ENCODE data around the gene PES1.

Gene PES1

GRCh38 chr22:30607939-30608338 is 16.2 kb upstream of the PES1 start:
- no peak overlapping the region for H3K27ac ChIP-seq (ENCODE audit: low read depth, low read length)
- H3K9ac ChIP-seq (ENCODE audit: low read length) = peak overlapping the region; percentile 23

DNA sequence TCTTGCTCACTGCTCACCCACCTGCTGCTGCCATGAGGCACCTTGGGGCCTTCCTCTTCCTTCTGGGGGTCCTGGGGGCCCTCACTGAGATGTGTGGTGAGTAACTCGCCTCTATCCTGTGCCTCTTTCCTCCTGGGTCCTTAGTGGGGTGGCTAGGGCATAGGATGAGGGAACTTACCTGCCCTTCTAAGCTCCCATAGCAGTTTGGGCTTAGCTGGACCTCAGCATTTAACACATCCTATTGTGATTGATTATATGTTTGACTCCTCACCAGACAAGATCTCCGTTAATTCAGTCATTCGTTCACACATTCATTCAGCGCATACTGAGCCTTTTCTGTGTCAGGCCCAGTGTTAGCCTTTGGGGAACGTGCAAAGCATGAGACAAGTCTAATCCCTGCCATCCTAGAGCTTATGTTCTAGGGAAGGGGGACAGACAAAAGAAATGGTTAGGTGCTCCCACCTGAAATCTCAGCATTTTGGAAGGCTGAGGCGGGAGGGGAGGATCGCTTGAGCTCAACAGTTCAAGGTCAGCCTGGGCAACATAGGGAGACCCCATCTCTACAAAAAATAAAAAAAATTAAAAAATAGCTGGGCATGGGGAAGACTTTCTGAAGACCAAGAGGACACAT is 15.7 kb upstream of the PES1 start:
- Histone ChIP-seq H3K4me3 (ENCODE audit: low read depth, low read length) (peak overlapping the region; percentile 61), H3K27ac (ENCODE audit: low read depth, low read length) (peak overlapping the region; percentile 17; the same call in 1 of the 2 replicates), H3K4me1 (ENCODE audit: control insufficient read depth, insufficient read depth, low read length) (peaks cover 41% of the 10 kb centered on the region), H3K36me3 (ENCODE audit: control insufficient read depth, insufficient read depth, low read length) (peaks cover 17% of the 10 kb centered on the region), H3K9ac (ENCODE audit: low read length) (peak overlapping the region; percentile 71), H3K27me3 (ENCODE audit: control insufficient read depth, insufficient read depth, low read length) (no peaks in the 10 kb centered on the region), H3K9me3 (ENCODE audit: control insufficient read depth, insufficient read depth, low read depth, low read length) (no peaks in the 10 kb centered on the region)

More at GRCh38 chr22:30607939-30608338, 16.2 kb upstream of the PES1 start:
- no peaks in the 10 kb centered on the region for H3K27me3 ChIP-seq (ENCODE audit: control insufficient read depth, insufficient read depth, low read length)
- peaks cover 22% of the 10 kb centered on the region for H3K36me3 ChIP-seq (ENCODE audit: control insufficient read depth, insufficient read depth, low read length)
- no peaks in the 10 kb centered on the region for H3K9me3 ChIP-seq (ENCODE audit: control insufficient read depth, insufficient read depth, low read depth, low read length)
- H3K4me3 ChIP-seq (ENCODE audit: low read depth, low read length) = peak overlapping the region; percentile 61; the same call in 1 of the 2 replicates
- peaks cover 41% of the 10 kb centered on the region for H3K4me1 ChIP-seq (ENCODE audit: control insufficient read depth, insufficient read depth, low read length)

DNA sequence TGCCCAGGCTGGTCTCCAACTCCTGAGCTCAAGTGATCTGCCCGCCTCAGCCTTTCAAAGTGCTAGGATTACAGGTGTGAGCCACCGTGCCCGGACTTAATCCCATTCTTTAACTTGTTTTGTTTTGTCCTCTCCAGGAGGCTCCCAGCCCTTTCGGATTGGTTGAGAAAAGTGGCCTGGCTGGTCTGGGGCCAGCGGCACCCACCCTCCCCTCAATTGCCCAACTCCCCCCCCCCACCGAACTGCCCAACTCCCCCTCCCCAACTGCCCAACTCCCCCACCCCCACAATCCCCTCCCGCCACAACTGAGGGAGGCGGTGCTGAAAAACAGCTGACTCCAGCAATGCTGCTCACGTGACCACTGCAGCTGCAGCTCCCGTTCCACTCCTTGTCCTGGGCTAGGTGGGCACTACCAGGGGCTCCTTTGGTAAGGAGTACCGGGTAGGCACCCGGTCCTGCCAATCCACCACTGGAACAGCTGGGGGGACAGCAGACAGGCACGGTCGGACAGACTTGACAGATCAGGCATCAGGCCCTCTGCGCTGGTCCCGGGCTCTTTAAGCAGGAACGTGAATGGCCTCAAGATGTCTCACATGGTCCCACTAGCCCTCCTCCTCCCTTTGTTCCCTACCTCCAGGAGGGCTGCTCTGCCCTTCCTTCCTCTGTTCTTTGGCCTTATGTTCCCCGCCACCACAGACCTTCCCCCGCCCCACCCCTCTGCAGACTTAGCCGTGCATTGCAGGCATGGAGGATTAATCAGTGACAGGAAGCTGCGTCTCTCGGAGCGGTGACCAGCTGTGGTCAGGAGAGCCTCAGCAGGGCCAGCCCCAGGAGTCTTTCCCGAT is 15.0 kb upstream of the PES1 start, which contains the start of gene TCN2:
Gene TCN2, plus strand, starts transcription at position 720 of the 845 bp plus-strand sequence. CDS start 158 bp downstream, outside the sequence.
- Histone ChIP-seq H3K27ac (ENCODE audit: low read depth, low read length) (peak within 1 kb of the TSS; percentile 35; the same call in 1 of the 2 replicates), H3K4me3 (ENCODE audit: low read depth, low read length) (peak within 1 kb of the TSS; percentile 61), H3K9ac (ENCODE audit: low read length) (peak within 1 kb of the TSS; percentile 73), H3K27me3 (ENCODE audit: control insufficient read depth, insufficient read depth, low read length) (no peaks in the 10 kb centered on the region), H3K36me3 (ENCODE audit: control insufficient read depth, insufficient read depth, low read length) (peaks cover 16% of the 10 kb centered on the region), H3K4me1 (ENCODE audit: control insufficient read depth, insufficient read depth, low read length) (peaks cover 41% of the 10 kb centered on the region), H3K9me3 (ENCODE audit: control insufficient read depth, insufficient read depth, low read depth, low read length) (no peaks in the 10 kb centered on the region)

- Histone ChIP-seq H3K9me3 (ENCODE audit: control insufficient read depth, insufficient read depth, low read depth, low read length) (no peaks in the 10 kb centered on the region), H3K27ac (ENCODE audit: low read depth, low read length) (0 out of 2 replicates have a peak overlapping the region, but pooled peaks have one; percentile 31), H3K4me1 (ENCODE audit: control insufficient read depth, insufficient read depth, low read length) (peaks cover 41% of the 10 kb centered on the region), H3K27me3 (ENCODE audit: control insufficient read depth, insufficient read depth, low read length) (no peaks in the 10 kb centered on the region), H3K9ac (ENCODE audit: low read length) (peak overlapping the region; percentile 44), H3K36me3 (ENCODE audit: control insufficient read depth, insufficient read depth, low read length) (peaks cover 6% of the 10 kb centered on the region; the same call in 1 of the 2 replicates), H3K4me3 (ENCODE audit: low read depth, low read length) (peak overlapping the region; percentile 48)
These were observed 13.9 kb upstream of the PES1 start for GRCh38 chr22:30605449-30606110.

DNA sequence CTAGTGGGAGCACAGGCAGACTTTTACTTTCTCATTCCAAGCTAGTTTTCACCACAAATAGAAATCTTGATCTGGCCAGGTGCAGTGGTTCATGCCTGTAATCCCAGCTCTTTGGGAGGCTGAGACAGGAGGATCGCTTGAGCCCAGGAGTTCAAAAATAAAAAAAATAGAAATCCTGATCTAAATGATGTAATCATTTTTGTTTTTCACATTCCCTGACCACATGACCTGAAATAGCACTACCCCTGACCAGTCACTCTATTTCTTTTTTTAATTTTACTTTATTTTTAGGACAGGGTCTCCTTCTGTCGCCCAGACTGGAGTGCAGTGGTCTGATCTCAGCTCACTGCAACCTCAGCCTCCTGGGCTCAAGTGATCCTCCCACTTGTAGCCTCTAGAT is 13.0 kb upstream of the PES1 start:
- Histone ChIP-seq H3K27ac (ENCODE audit: low read depth, low read length) (no peak overlapping the region), H3K9ac (ENCODE audit: low read length) (no peak overlapping the region)

DNA sequence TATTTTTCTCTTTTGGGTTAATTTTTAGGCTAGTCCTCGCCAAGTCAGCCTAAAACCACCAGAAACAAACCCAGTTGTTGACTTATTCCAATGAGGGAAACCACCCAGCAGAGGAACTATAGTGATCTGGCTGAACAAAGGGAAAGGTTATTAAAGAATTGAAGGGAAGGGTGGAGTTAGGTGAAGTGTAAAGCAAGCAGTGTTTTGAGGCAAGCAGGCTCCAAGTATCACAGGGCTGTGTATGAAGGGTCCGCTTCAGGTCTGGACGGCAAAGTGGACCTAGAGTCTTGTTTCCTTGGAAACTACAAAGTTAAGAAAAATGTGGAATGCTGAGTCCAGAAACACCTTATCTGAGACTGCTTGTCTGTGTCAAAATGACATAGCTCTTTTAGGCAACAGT is 12.1 kb upstream of the PES1 start:
- Histone ChIP-seq H3K27ac (ENCODE audit: low read depth, low read length) (no peak overlapping the region), H3K27me3 (ENCODE audit: control insufficient read depth, insufficient read depth, low read length) (no peaks in the 10 kb centered on the region), H3K9ac (ENCODE audit: low read length) (no peak overlapping the region), H3K4me3 (ENCODE audit: low read depth, low read length) (no peak overlapping the region), H3K9me3 (ENCODE audit: control insufficient read depth, insufficient read depth, low read depth, low read length) (no peaks in the 10 kb centered on the region), H3K4me1 (ENCODE audit: control insufficient read depth, insufficient read depth, low read length) (peaks cover 28% of the 10 kb centered on the region), H3K36me3 (ENCODE audit: control insufficient read depth, insufficient read depth, low read length) (no peaks in the 10 kb centered on the region)

More for the DNA sequence above, 13.0 kb upstream of the PES1 start:
- H3K36me3 ChIP-seq (ENCODE audit: control insufficient read depth, insufficient read depth, low read length) = no peaks in the 10 kb centered on the region
- no peaks in the 10 kb centered on the region for H3K27me3 ChIP-seq (ENCODE audit: control insufficient read depth, insufficient read depth, low read length)
- peaks cover 37% of the 10 kb centered on the region for H3K4me1 ChIP-seq (ENCODE audit: control insufficient read depth, insufficient read depth, low read length)
- H3K4me3 ChIP-seq (ENCODE audit: low read depth, low read length) = no peak overlapping the region
- H3K9me3 ChIP-seq (ENCODE audit: control insufficient read depth, insufficient read depth, low read depth, low read length) = no peaks in the 10 kb centered on the region

GRCh38 chr22:30602049-30602448 is 10.3 kb upstream of the PES1 start:
- Histone ChIP-seq H3K4me3 (ENCODE audit: low read depth, low read length) (no peak overlapping the region), H3K9ac (ENCODE audit: low read length) (no peak overlapping the region), H3K27ac (ENCODE audit: low read depth, low read length) (no peak overlapping the region), H3K9me3 (ENCODE audit: control insufficient read depth, insufficient read depth, low read depth, low read length) (peaks cover 3% of the 10 kb centered on the region; the same call in 1 of the 2 replicates), H3K27me3 (ENCODE audit: control insufficient read depth, insufficient read depth, low read length) (no peaks in the 10 kb centered on the region), H3K4me1 (ENCODE audit: control insufficient read depth, insufficient read depth, low read length) (peaks cover 12% of the 10 kb centered on the region), H3K36me3 (ENCODE audit: control insufficient read depth, insufficient read depth, low read length) (no peaks in the 10 kb centered on the region)

DNA sequence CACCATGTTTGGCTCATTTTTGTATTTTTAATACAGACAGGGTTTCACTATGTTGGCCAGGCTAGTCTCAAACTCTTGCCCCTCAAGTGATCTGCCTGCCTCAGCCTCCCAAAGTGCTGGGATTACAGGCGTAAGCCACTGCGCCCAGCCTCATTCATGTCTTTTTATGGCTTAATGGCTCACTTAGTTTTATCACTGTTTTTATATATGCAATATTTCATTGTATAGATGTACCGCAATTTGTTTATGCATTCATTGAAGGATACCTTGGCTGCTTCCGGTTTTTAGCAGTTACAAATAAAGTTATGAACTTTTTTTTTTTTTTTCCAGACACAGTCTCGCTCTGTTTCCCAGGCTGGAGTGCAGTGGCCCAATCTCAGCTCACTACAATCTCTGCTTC is 9.8 kb upstream of the PES1 start:
- no peak overlapping the region for H3K4me3 ChIP-seq (ENCODE audit: low read depth, low read length)
- H3K9ac ChIP-seq (ENCODE audit: low read length) = no peak overlapping the region
- peaks cover 5% of the 10 kb centered on the region; the same call in 1 of the 2 replicates for H3K9me3 ChIP-seq (ENCODE audit: control insufficient read depth, insufficient read depth, low read depth, low read length)
- H3K36me3 ChIP-seq (ENCODE audit: control insufficient read depth, insufficient read depth, low read length) = no peaks in the 10 kb centered on the region
- peaks cover 12% of the 10 kb centered on the region for H3K4me1 ChIP-seq (ENCODE audit: control insufficient read depth, insufficient read depth, low read length)
- no peaks in the 10 kb centered on the region for H3K27me3 ChIP-seq (ENCODE audit: control insufficient read depth, insufficient read depth, low read length)
- no peak overlapping the region for H3K27ac ChIP-seq (ENCODE audit: low read depth, low read length)

GRCh38 chr22:30600921-30601320 is 9.2 kb upstream of the PES1 start:
- Histone ChIP-seq H3K27ac (ENCODE audit: low read depth, low read length) (no peak overlapping the region), H3K9ac (ENCODE audit: low read length) (no peak overlapping the region), H3K9me3 (ENCODE audit: control insufficient read depth, insufficient read depth, low read depth, low read length) (peaks cover 5% of the 10 kb centered on the region; the same call in 1 of the 2 replicates), H3K36me3 (ENCODE audit: control insufficient read depth, insufficient read depth, low read length) (no peaks in the 10 kb centered on the region), H3K4me3 (ENCODE audit: low read depth, low read length) (no peak overlapping the region), H3K4me1 (ENCODE audit: control insufficient read depth, insufficient read depth, low read length) (peaks cover 8% of the 10 kb centered on the region), H3K27me3 (ENCODE audit: control insufficient read depth, insufficient read depth, low read length) (no peaks in the 10 kb centered on the region)

GRCh38 chr22:30598986-30599385 is 7.3 kb upstream of the PES1 start:
- Histone ChIP-seq H3K9ac (ENCODE audit: low read length) (no peak overlapping the region), H3K27ac (ENCODE audit: low read depth, low read length) (no peak overlapping the region), H3K27me3 (ENCODE audit: control insufficient read depth, insufficient read depth, low read length) (peaks cover under 1% of the 10 kb centered on the region), H3K36me3 (ENCODE audit: control insufficient read depth, insufficient read depth, low read length) (no peaks in the 10 kb centered on the region), H3K4me1 (ENCODE audit: control insufficient read depth, insufficient read depth, low read length) (no peaks in the 10 kb centered on the region), H3K4me3 (ENCODE audit: low read depth, low read length) (no peak overlapping the region), H3K9me3 (ENCODE audit: control insufficient read depth, insufficient read depth, low read depth, low read length) (peaks cover 5% of the 10 kb centered on the region; the same call in 1 of the 2 replicates)
